Upper lobe of left lung (tissue), 4 donors: ENCODE data around the gene ROS1.

ENCODE experiments used
- CTCF ChIP-seq, 6 experiments: fragments of 450-650 bp in 4 of 6; fragments of 200-600 bp in 2 of 6; sonication (generic) in 2 of 6; IDR thresholded peaks; one replicate each; pipeline ENCODE4 v1.5.1; 2016 to 2019; ENCODE audit warnings: antibody characterized with exemption in 6 of 6
- EP300 ChIP-seq, 4 donors: sonication (generic); formaldehyde crosslinking; IDR thresholded peaks; one replicate each; pipeline ENCODE4 v1.5.1; 2017; ENCODE audit warnings: antibody characterized with exemption in 4 of 4, control low read depth in 2 of 4
- POLR2A ChIP-seq, 4 donors: fragments of 450-650 bp; IDR thresholded peaks; one replicate each; pipeline ENCODE4 v1.5.1; 2016 to 2017; ENCODE audit warnings: antibody characterized with exemption in 4 of 4, mild to moderate bottlenecking in 2 of 4
- POLR2AphosphoS5 ChIP-seq, 2 donors: sonication (generic); formaldehyde crosslinking; IDR thresholded peaks; one replicate each; pipeline ENCODE4 v1.5.1; 2017; ENCODE audit warnings: antibody characterized with exemption in 2 of 2

- TF ChIP-seq CTCF (IDR thresholded peaks at IDR 0.05) = no peak
- TF ChIP-seq POLR2A (IDR thresholded peaks at IDR 0.05) = no peak
- TF ChIP-seq POLR2AphosphoS5 (IDR thresholded peaks at IDR 0.05) = no peak
- TF ChIP-seq EP300 (IDR thresholded peaks at IDR 0.05) = no peak
Measured at GRCh38 chr6:117463762-117464665, 38.3 kb upstream of the ROS1 start.
